Muscle layer of colon (tissue), 2 donors: Measurements from ENCODE around the gene UST.
"Not testable (repeated sequence)": the region's sequence is repeated elsewhere in the genome, so short reads cannot be mapped to it uniquely, and the experiment has no call there.

Source experiments
- H3K27ac ChIP-seq: one replicate; pipeline ENCODE4 v1.7.0; 2013; ENCODE audit warnings: low read depth, mild to moderate bottlenecking, low read length, moderate library complexity
- H3K27me3 ChIP-seq, 2 donors: one replicate each; pipeline ENCODE4 v1.7.0; 2013; ENCODE audit warnings: low read length in 2 of 2, mild to moderate bottlenecking in 2 of 2; ENCODE audit not compliant: insufficient read depth in 2 of 2, control insufficient read depth in 1 of 2
- H3K36me3 ChIP-seq: one replicate; pipeline ENCODE4 v1.7.0; 2013; ENCODE audit warnings: mild to moderate bottlenecking, low read length; ENCODE audit not compliant: insufficient read depth
- H3K4me1 ChIP-seq: one replicate; pipeline ENCODE4 v1.7.0; 2013; ENCODE audit warnings: mild to moderate bottlenecking, low read length; ENCODE audit not compliant: insufficient read depth
- H3K4me3 ChIP-seq, 2 donors: one replicate each; pipeline ENCODE4 v1.7.0; 2013; ENCODE audit warnings: low read length in 2 of 2, low read depth in 1 of 2, mild to moderate bottlenecking in 1 of 2, moderate library complexity in 1 of 2
- H3K9ac ChIP-seq: one replicate; pipeline ENCODE4 v1.7.0; 2013; ENCODE audit warnings: low read length
- H3K9me3 ChIP-seq: one replicate; pipeline ENCODE4 v1.7.0; 2013; ENCODE audit warnings: mild to moderate bottlenecking, low read length
- donor health status: abdominal sarcoma.
- donor health status: Adenocarcinoma of cecum.

Gene UST

DNA sequence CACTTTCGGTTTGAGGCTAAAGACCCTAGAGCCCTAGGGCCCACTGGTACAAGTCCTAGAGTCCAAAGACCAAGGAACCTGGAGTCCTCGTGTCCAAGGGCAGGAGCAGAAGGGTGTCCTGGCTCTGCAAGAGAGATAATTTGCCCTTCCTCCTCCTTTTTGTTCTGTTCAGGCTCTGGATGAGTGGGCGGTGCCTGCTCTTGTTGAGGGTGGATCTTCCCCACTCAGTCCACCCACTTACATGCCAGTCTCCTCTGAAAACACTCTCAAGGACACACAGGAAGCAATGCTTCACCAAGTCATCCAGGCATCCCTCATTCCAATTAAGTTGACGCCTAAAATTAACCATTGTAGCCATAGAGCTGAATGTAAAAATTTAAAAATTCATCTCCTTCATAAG is 102.1 kb downstream of the UST start:
- peaks cover 16% of the 10 kb centered on the region for H3K4me1 ChIP-seq
- H3K27ac ChIP-seq: no peak overlapping the region
- no peak overlapping the region for H3K9ac ChIP-seq
- H3K9me3 ChIP-seq: no peaks in the 10 kb centered on the region
- no peaks in the 10 kb centered on the region for H3K36me3 ChIP-seq
- H3K27me3 ChIP-seq: no peaks in the 10 kb centered on the region
- H3K4me3 ChIP-seq: no peak overlapping the region

- H3K27ac ChIP-seq, H3K27me3 ChIP-seq, H3K9ac ChIP-seq, H3K9me3 ChIP-seq, H3K4me3 ChIP-seq, H3K36me3 ChIP-seq: not testable (repeated sequence)
- peaks cover 22% of the 10 kb centered on the region for H3K4me1 ChIP-seq
Measured at GRCh38 chr6:148849449-148849848, 102.6 kb downstream of the UST start.

GRCh38 chr6:148850964-148851363 is 104.1 kb downstream of the UST start:
- Histone ChIP-seq H3K4me3 (no peak overlapping the region), H3K9me3 (no peaks in the 10 kb centered on the region), H3K36me3 (no peaks in the 10 kb centered on the region), H3K27me3 (no peaks in the 10 kb centered on the region), H3K9ac (no peak overlapping the region), H3K27ac (no peak overlapping the region), H3K4me1 (peaks cover 24% of the 10 kb centered on the region)

- Histone ChIP-seq H3K27me3 (no peaks in the 10 kb centered on the region), H3K4me3 (no peak overlapping the region), H3K9ac (no peak overlapping the region), H3K27ac (no peak overlapping the region), H3K9me3 (no peaks in the 10 kb centered on the region), H3K36me3 (no peaks in the 10 kb centered on the region), H3K4me1 (peaks cover 21% of the 10 kb centered on the region)
Measured at GRCh38 chr6:148851683-148852556, 105.1 kb downstream of the UST start.

DNA sequence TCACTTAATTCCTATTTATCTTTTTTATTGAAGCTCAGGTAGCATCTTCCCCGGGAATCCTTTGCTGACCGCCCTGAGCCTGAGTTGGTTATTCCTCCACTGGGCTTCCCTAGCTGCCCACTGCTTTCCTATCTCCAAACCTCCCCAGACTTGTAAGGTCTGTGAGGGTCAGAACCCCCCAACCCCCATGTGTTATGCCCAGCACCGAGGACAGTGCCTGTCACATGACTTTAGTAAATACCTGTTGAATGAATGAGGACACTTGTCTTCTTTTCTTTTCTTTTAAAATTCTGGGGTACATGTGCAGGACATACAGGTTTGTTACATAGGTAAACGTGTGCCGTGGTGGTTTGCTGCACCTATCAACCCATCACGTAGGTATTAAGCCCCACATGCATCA is 105.9 kb downstream of the UST start:
- H3K9me3 ChIP-seq: no peaks in the 10 kb centered on the region
- H3K27ac ChIP-seq: no peak overlapping the region
- H3K4me3 ChIP-seq: no peak overlapping the region
- H3K36me3 ChIP-seq: no peaks in the 10 kb centered on the region
- no peaks in the 10 kb centered on the region for H3K27me3 ChIP-seq
- H3K4me1 ChIP-seq: peaks cover 13% of the 10 kb centered on the region
- no peak overlapping the region for H3K9ac ChIP-seq

GRCh38 chr6:148853113-148853512 is 106.3 kb downstream of the UST start:
- not testable (repeated sequence) for H3K27ac ChIP-seq, H3K9ac ChIP-seq, H3K27me3 ChIP-seq, H3K4me3 ChIP-seq, H3K36me3 ChIP-seq, H3K9me3 ChIP-seq
- H3K4me1 ChIP-seq: peaks cover 10% of the 10 kb centered on the region

- H3K27me3 ChIP-seq: no peaks in the 10 kb centered on the region
- no peak overlapping the region for H3K27ac ChIP-seq
- no peak overlapping the region for H3K9ac ChIP-seq
- H3K4me3 ChIP-seq: no peak overlapping the region
- H3K36me3 ChIP-seq: no peaks in the 10 kb centered on the region
- peaks cover 10% of the 10 kb centered on the region for H3K4me1 ChIP-seq
- H3K9me3 ChIP-seq: no peaks in the 10 kb centered on the region
Measured at GRCh38 chr6:148854096-148854495, 107.3 kb downstream of the UST start.

DNA sequence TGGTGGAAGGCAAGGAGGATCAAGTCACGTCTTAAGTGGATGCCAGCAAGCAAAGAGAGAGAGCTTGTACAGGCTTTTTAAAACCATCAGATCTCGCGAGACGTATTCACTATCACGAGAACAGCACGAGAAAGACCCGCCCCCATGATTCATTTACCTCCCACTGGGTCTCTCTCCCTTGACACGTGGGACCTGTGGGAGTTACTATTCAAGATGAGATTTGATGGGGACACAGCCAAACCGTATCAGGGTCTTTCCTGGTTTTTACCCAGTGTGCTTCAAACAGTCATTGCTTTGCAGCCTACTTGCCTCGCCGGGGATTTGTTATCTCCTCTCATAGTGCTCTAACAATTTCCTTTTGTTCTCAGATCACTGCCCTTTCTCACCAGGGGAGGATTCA is 108.2 kb downstream of the UST start:
- peaks cover 10% of the 10 kb centered on the region for H3K4me1 ChIP-seq
- no peak overlapping the region for H3K4me3 ChIP-seq
- H3K9me3 ChIP-seq: no peaks in the 10 kb centered on the region
- H3K27ac ChIP-seq: no peak overlapping the region
- no peak overlapping the region for H3K9ac ChIP-seq
- no peaks in the 10 kb centered on the region for H3K27me3 ChIP-seq
- no peaks in the 10 kb centered on the region for H3K36me3 ChIP-seq

- H3K9ac ChIP-seq: no peak overlapping the region
- H3K4me1 ChIP-seq: peaks cover 10% of the 10 kb centered on the region
- H3K27me3 ChIP-seq: no peaks in the 10 kb centered on the region
- H3K4me3 ChIP-seq: no peak overlapping the region
- no peaks in the 10 kb centered on the region for H3K36me3 ChIP-seq
- no peaks in the 10 kb centered on the region for H3K9me3 ChIP-seq
- H3K27ac ChIP-seq: no peak overlapping the region
Measured at GRCh38 chr6:148855744-148856143, 108.9 kb downstream of the UST start.

- Histone ChIP-seq H3K9ac (no peak overlapping the region), H3K4me1 (peaks cover 10% of the 10 kb centered on the region), H3K9me3 (no peaks in the 10 kb centered on the region), H3K27ac (no peak overlapping the region), H3K36me3 (no peaks in the 10 kb centered on the region), H3K4me3 (no peak overlapping the region), H3K27me3 (no peaks in the 10 kb centered on the region)
Measured at GRCh38 chr6:148857798-148858390, 111.1 kb downstream of the UST start.

- H3K36me3 ChIP-seq: not testable (repeated sequence)
Measured at GRCh38 chr6:148864132-148864531, 117.3 kb downstream of the UST start.

DNA sequence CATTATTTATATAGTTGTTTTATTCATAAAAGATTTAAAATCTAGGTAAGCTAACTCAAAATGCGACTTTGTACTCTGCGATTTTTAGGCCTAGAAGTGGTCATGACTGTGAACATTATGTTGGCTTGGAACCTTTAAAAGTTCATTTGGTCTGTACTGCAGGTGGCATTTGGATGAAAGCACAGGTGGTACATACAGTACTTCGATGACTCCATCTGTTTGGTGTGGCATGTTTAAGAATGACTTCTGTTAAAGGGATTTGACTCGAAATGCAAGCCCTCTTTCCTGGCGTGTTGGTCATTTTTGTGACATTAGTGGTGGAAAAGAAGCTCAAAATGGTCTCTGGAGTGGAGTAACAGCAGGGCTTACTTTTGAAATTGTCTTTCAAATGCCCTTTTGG is 118.1 kb downstream of the UST start:
- Histone ChIP-seq H3K36me3 (no peaks in the 10 kb centered on the region), H3K4me3 (no peak overlapping the region), H3K4me1 (peaks cover 21% of the 10 kb centered on the region), H3K9ac (no peak overlapping the region), H3K9me3 (no peaks in the 10 kb centered on the region), H3K27me3 (no peaks in the 10 kb centered on the region), H3K27ac (no peak overlapping the region)

More at GRCh38 chr6:148864132-148864531, 117.3 kb downstream of the UST start:
- peaks cover 14% of the 10 kb centered on the region for H3K4me1 ChIP-seq
- H3K27me3 ChIP-seq, H3K9me3 ChIP-seq, H3K4me3 ChIP-seq, H3K9ac ChIP-seq, H3K27ac ChIP-seq: not testable (repeated sequence)
